GM12864 (cell line): ENCODE measurements around the gene ATP13A4.

ENCODE experiments used
- DNase-seq: peaks from one replicate; pipeline ENCODE4 v3.0.0-alpha.2; 2011; ENCODE audit warnings: low read depth
- H3K4me3 ChIP-seq: 2 replicates; pipeline ENCODE4 v1.5.1; 2011; ENCODE audit warnings: mild to moderate bottlenecking, low read depth, low read length, control low read depth
- CTCF ChIP-seq: IDR thresholded peaks from 2 replicates; pipeline ENCODE4 v1.5.1; 2011; ENCODE audit warnings: low read depth, mild to moderate bottlenecking, moderate library complexity, low read length, control low read depth, inconsistent platforms; ENCODE audit errors: missing control alignments

Gene ATP13A4

GRCh38 chr3:193592841-193593667 is 38.4 kb upstream of the ATP13A4 start, which contains the start of gene OPA1:
Gene OPA1, plus strand, starts transcription at chr3:193593208. Its CDS starts 170 bp downstream, at chr3:193593378.
- peak; percentile 93 for DNase-seq
- peak within 1 kb of the TSS; percentile 97 for H3K4me3 ChIP-seq
- no peak for TF ChIP-seq CTCF

GRCh38 chr3:193590088-193590856 is 35.6 kb upstream of the ATP13A4 start:
- no peak for TF ChIP-seq CTCF
- no peak for DNase-seq
- no peak overlapping the region for H3K4me3 ChIP-seq

- TF ChIP-seq CTCF, result no peak
- DNase-seq, result no peak
- no peak overlapping the region for H3K4me3 ChIP-seq
Measured at GRCh38 chr3:193589616-193590015, 34.9 kb upstream of the ATP13A4 start.

GRCh38 chr3:193589129-193589528 is 34.4 kb upstream of the ATP13A4 start:
- no peak for DNase-seq
- no peak for TF ChIP-seq CTCF
- H3K4me3 ChIP-seq, result no peak overlapping the region

- no peak for TF ChIP-seq CTCF
- H3K4me3 ChIP-seq, result no peak overlapping the region
- DNase-seq, result no peak
Measured at GRCh38 chr3:193586526-193586925, 31.8 kb upstream of the ATP13A4 start.

GRCh38 chr3:193585530-193585929 is 30.8 kb upstream of the ATP13A4 start:
- no peak for TF ChIP-seq CTCF
- no peak for DNase-seq
- no peak overlapping the region for H3K4me3 ChIP-seq
